ENCODE measurements around the gene CR2.
"Not testable (repeated sequence)": the region's sequence is repeated elsewhere in the genome, so short reads cannot be mapped to it uniquely, and the experiment has no call there.

CR2 gene

GRCh38 chr1:207428783-207429182 lies 25.3 kb upstream of the CR2 start:
- peaks cover 29% of the 10 kb centered on the region for H3K4me1 Mint-ChIP-seq (ENCODE audit: low read depth)
- H3K4me3 Mint-ChIP-seq: no peak overlapping the region
- no peak overlapping the region for H3K27ac Mint-ChIP-seq
- no peaks in the 10 kb centered on the region for H3K36me3 Mint-ChIP-seq (ENCODE audit: low read depth)
- no peaks in the 10 kb centered on the region for H3K9me3 Mint-ChIP-seq
- peaks cover 15% of the 10 kb centered on the region for H3K27me3 Mint-ChIP-seq

- Mint-ChIP-seq H3K27me3 (peaks cover 15% of the 10 kb centered on the region), H3K27ac (no peak overlapping the region), H3K9me3 (no peaks in the 10 kb centered on the region), H3K4me1 (ENCODE audit: low read depth) (peaks cover 27% of the 10 kb centered on the region), H3K4me3 (no peak overlapping the region), H3K36me3 (ENCODE audit: low read depth) (no peaks in the 10 kb centered on the region)
Measured at GRCh38 chr1:207429963-207430362, 24.2 kb upstream of the CR2 start.

GRCh38 chr1:207430602-207431001 lies 23.5 kb upstream of the CR2 start:
- peaks cover 11% of the 10 kb centered on the region for H3K27me3 Mint-ChIP-seq
- no peaks in the 10 kb centered on the region for H3K36me3 Mint-ChIP-seq (ENCODE audit: low read depth)
- H3K4me3 Mint-ChIP-seq: no peak overlapping the region
- H3K9me3 Mint-ChIP-seq: no peaks in the 10 kb centered on the region
- H3K4me1 Mint-ChIP-seq (ENCODE audit: low read depth): peaks cover 25% of the 10 kb centered on the region
- H3K27ac Mint-ChIP-seq: no peak overlapping the region

- H3K27ac Mint-ChIP-seq: no peak overlapping the region
- peaks cover 31% of the 10 kb centered on the region for H3K4me1 Mint-ChIP-seq (ENCODE audit: low read depth)
- peaks cover 11% of the 10 kb centered on the region for H3K27me3 Mint-ChIP-seq
- no peak overlapping the region for H3K4me3 Mint-ChIP-seq
- H3K9me3 Mint-ChIP-seq: no peaks in the 10 kb centered on the region
- no peaks in the 10 kb centered on the region for H3K36me3 Mint-ChIP-seq (ENCODE audit: low read depth)
Measured at GRCh38 chr1:207431508-207431907, 22.6 kb upstream of the CR2 start.

- Mint-ChIP-seq H3K4me1 (ENCODE audit: low read depth) (peaks cover 24% of the 10 kb centered on the region), H3K9me3 (no peaks in the 10 kb centered on the region), H3K27ac (no peak overlapping the region), H3K4me3 (no peak overlapping the region), H3K27me3 (peaks cover 7% of the 10 kb centered on the region), H3K36me3 (ENCODE audit: low read depth) (no peaks in the 10 kb centered on the region)
Measured at GRCh38 chr1:207433435-207433834, 20.7 kb upstream of the CR2 start.

GRCh38 chr1:207436746-207437145 lies 17.4 kb upstream of the CR2 start:
- H3K27ac Mint-ChIP-seq; H3K4me1 Mint-ChIP-seq (ENCODE audit: low read depth); H3K27me3 Mint-ChIP-seq: not testable (repeated sequence)

GRCh38 chr1:207440626-207441025 lies 13.5 kb upstream of the CR2 start:
- no peaks in the 10 kb centered on the region for H3K9me3 Mint-ChIP-seq
- H3K27me3 Mint-ChIP-seq: peaks cover 5% of the 10 kb centered on the region
- peaks cover 5% of the 10 kb centered on the region for H3K4me1 Mint-ChIP-seq (ENCODE audit: low read depth)
- H3K4me3 Mint-ChIP-seq: no peak overlapping the region
- no peaks in the 10 kb centered on the region for H3K36me3 Mint-ChIP-seq (ENCODE audit: low read depth)
- H3K27ac Mint-ChIP-seq: no peak overlapping the region

More at GRCh38 chr1:207436746-207437145, 17.4 kb upstream of the CR2 start:
- H3K9me3 Mint-ChIP-seq; H3K4me3 Mint-ChIP-seq; H3K36me3 Mint-ChIP-seq (ENCODE audit: low read depth): not testable (repeated sequence)

GRCh38 chr1:207444514-207445217 lies 9.5 kb upstream of the CR2 start:
- Mint-ChIP-seq H3K27ac (no peak overlapping the region), H3K4me3 (no peak overlapping the region), H3K36me3 (ENCODE audit: low read depth) (no peaks in the 10 kb centered on the region), H3K4me1 (ENCODE audit: low read depth) (no peaks in the 10 kb centered on the region), H3K27me3 (peaks cover 3% of the 10 kb centered on the region), H3K9me3 (no peaks in the 10 kb centered on the region)

- Mint-ChIP-seq H3K36me3 (ENCODE audit: low read depth) (no peaks in the 10 kb centered on the region), H3K4me3 (peak overlapping the region; percentile 77), H3K4me1 (ENCODE audit: low read depth) (peaks cover 15% of the 10 kb centered on the region), H3K9me3 (no peaks in the 10 kb centered on the region), H3K27me3 (peaks cover 22% of the 10 kb centered on the region), H3K27ac (peak overlapping the region; percentile 23)
Measured at GRCh38 chr1:207453710-207454045, 450 bp upstream of the CR2 start.

GRCh38 chr1:207455183-207455754 lies 1.1 kb downstream of the CR2 start:
- no peaks in the 10 kb centered on the region for H3K36me3 Mint-ChIP-seq (ENCODE audit: low read depth)
- H3K4me3 Mint-ChIP-seq: peak overlapping the region; percentile 77
- H3K27me3 Mint-ChIP-seq: peaks cover 13% of the 10 kb centered on the region
- no peaks in the 10 kb centered on the region for H3K9me3 Mint-ChIP-seq
- H3K4me1 Mint-ChIP-seq (ENCODE audit: low read depth): peaks cover 15% of the 10 kb centered on the region
- no peak overlapping the region for H3K27ac Mint-ChIP-seq

GRCh38 chr1:207458414-207458813 lies 4.3 kb downstream of the CR2 start:
- Mint-ChIP-seq H3K27me3 (peaks cover 8% of the 10 kb centered on the region), H3K36me3 (ENCODE audit: low read depth) (no peaks in the 10 kb centered on the region), H3K9me3 (no peaks in the 10 kb centered on the region), H3K27ac (no peak overlapping the region), H3K4me1 (ENCODE audit: low read depth) (peaks cover 40% of the 10 kb centered on the region), H3K4me3 (no peak overlapping the region)

- Mint-ChIP-seq H3K4me3 (no peak overlapping the region), H3K36me3 (ENCODE audit: low read depth) (no peaks in the 10 kb centered on the region), H3K9me3 (no peaks in the 10 kb centered on the region), H3K27ac (no peak overlapping the region), H3K27me3 (peaks cover 8% of the 10 kb centered on the region), H3K4me1 (ENCODE audit: low read depth) (peaks cover 43% of the 10 kb centered on the region)
Measured at GRCh38 chr1:207459008-207459407, 4.9 kb downstream of the CR2 start.

- Mint-ChIP-seq H3K27ac (no peak overlapping the region), H3K4me3 (no peak overlapping the region), H3K9me3 (no peaks in the 10 kb centered on the region), H3K27me3 (no peaks in the 10 kb centered on the region), H3K36me3 (ENCODE audit: low read depth) (no peaks in the 10 kb centered on the region), H3K4me1 (ENCODE audit: low read depth) (peaks cover 32% of the 10 kb centered on the region)
Measured at GRCh38 chr1:207461649-207462048, 7.5 kb downstream of the CR2 start.

GRCh38 chr1:207462535-207462934 lies 8.4 kb downstream of the CR2 start:
- Mint-ChIP-seq H3K4me3 (no peak overlapping the region), H3K4me1 (ENCODE audit: low read depth) (peaks cover 32% of the 10 kb centered on the region), H3K9me3 (no peaks in the 10 kb centered on the region), H3K27me3 (no peaks in the 10 kb centered on the region), H3K36me3 (ENCODE audit: low read depth) (no peaks in the 10 kb centered on the region), H3K27ac (peak overlapping the region; percentile 3)

- Mint-ChIP-seq H3K36me3 (ENCODE audit: low read depth) (no peaks in the 10 kb centered on the region), H3K27ac (no peak overlapping the region), H3K9me3 (no peaks in the 10 kb centered on the region), H3K27me3 (no peaks in the 10 kb centered on the region), H3K4me3 (no peak overlapping the region), H3K4me1 (ENCODE audit: low read depth) (peaks cover 32% of the 10 kb centered on the region)
Measured at GRCh38 chr1:207463021-207463420, 8.9 kb downstream of the CR2 start.

- Mint-ChIP-seq H3K4me3 (no peak overlapping the region), H3K27ac (no peak overlapping the region), H3K4me1 (ENCODE audit: low read depth) (peaks cover 32% of the 10 kb centered on the region), H3K9me3 (no peaks in the 10 kb centered on the region), H3K36me3 (ENCODE audit: low read depth) (no peaks in the 10 kb centered on the region), H3K27me3 (no peaks in the 10 kb centered on the region)
Measured at GRCh38 chr1:207463571-207463970, 9.4 kb downstream of the CR2 start.

Measured in stimulated activated naive CD8-positive, alpha-beta T cell treated with anti-CD3 and anti-CD28 coated beads, Interleukin-15, Interleukin-2, amounts not matched to agents 100 ng/mL and 50 ng/mL, for 24 hours (primary cell).